IMR-90 (cell line): ENCODE data around the gene CHD9. TPM values are rescaled to one million over a fixed set of nuclear protein-coding genes. Genes with fewer than 3 reads are reported as not detected.

Source experiments
- ATAC-seq: fragments of 200-7000 bp; cut with Tn5 transposase; 2 replicates; pipeline ENCODE4 v1.9.1; 2020; ENCODE audit warnings: low read depth, mild to moderate bottlenecking, moderate library complexity
- BruUV-seq: library from RNA; stranded (reverse); fragments of 400-500 nt; replicated peaks from 2 replicates; lab custom pipeline; 2021; lab: Mats Ljungman, UMichigan
- CTCF ChIA-PET: fragments of 300-600 bp; formaldehyde crosslinking; extraction: SDS; loops from one replicate; lab custom pipeline; 2021; ENCODE audit warnings: antibody characterized with exemption; lab: Yijun Ruan, JAX
- POLR2A ChIA-PET: fragments of 300-600 bp; sonication (Branson Sonifier 250); formaldehyde crosslinking; loops from one replicate; lab custom pipeline; 2022; ENCODE audit warnings: antibody characterized with exemption; ENCODE audit not compliant: unreplicated experiment; lab: Charles Lee
- DNase-seq: peaks from one replicate; pipeline ENCODE4 v3.0.0; 2013
- H2AFZ ChIP-seq: replicated peaks from 2 replicates; pipeline ENCODE3; 2013; ENCODE audit warnings: low read length, mild to moderate bottlenecking; ENCODE audit not compliant: poor library complexity
- H2AK5ac ChIP-seq: 2 replicates; pipeline ENCODE4 v1.6.1; 2013; ENCODE audit warnings: low read depth, low read length, inconsistent platforms
- H2AK9ac ChIP-seq: replicated peaks from 2 replicates; pipeline ENCODE3; 2013; ENCODE audit warnings: mild to moderate bottlenecking, low read depth, low read length, moderate library complexity; ENCODE audit not compliant: poor library complexity
- H2BK120ac ChIP-seq: 2 replicates; pipeline ENCODE4 v1.6.1; 2013; ENCODE audit warnings: low read depth, low read length, inconsistent platforms
- H2BK15ac ChIP-seq: 3 replicates; pipeline ENCODE4 v1.6.1; 2013; ENCODE audit warnings: low read depth, low read length, inconsistent platforms
- H2BK20ac ChIP-seq: 2 replicates; pipeline ENCODE4 v1.6.1; 2013; ENCODE audit warnings: low read depth, mild to moderate bottlenecking, inconsistent platforms, low read length, moderate library complexity
- H2BK5ac ChIP-seq: 2 replicates; pipeline ENCODE4 v1.6.1; 2013; ENCODE audit warnings: mild to moderate bottlenecking, low read depth, low read length, inconsistent platforms; ENCODE audit not compliant: poor library complexity, severe bottlenecking
- H3K14ac ChIP-seq: replicated peaks from 2 replicates; pipeline ENCODE4 v1.6.1; 2013; ENCODE audit warnings: low read depth, low read length, inconsistent platforms
- H3K18ac ChIP-seq: 2 replicates; pipeline ENCODE4 v1.6.1; 2013; ENCODE audit warnings: low read depth, low read length, control low read depth
- H3K23ac ChIP-seq: 2 replicates; pipeline ENCODE4 v1.6.1; 2013; ENCODE audit warnings: low read depth, low read length, inconsistent platforms
- H3K27ac ChIP-seq: 2 replicates; pipeline ENCODE4 v1.5.1; 2013; ENCODE audit warnings: mild to moderate bottlenecking, control low read depth, low read length; ENCODE audit not compliant: insufficient read depth
- H3K27me3 ChIP-seq: 2 replicates; pipeline ENCODE4 v1.6.1; 2013; ENCODE audit warnings: low read length; ENCODE audit not compliant: control insufficient read depth, insufficient read depth
- H3K36me3 ChIP-seq: 2 replicates; pipeline ENCODE4 v1.6.1; 2013; ENCODE audit warnings: low read length, mixed read lengths; ENCODE audit not compliant: control insufficient read depth, insufficient read depth
- H3K4ac ChIP-seq: 2 replicates; pipeline ENCODE4 v1.6.1; 2013; ENCODE audit warnings: low read depth, low read length, inconsistent platforms
- H3K4me1 ChIP-seq: 2 replicates; pipeline ENCODE4 v1.6.1; 2013; ENCODE audit warnings: low read length, mixed read lengths; ENCODE audit not compliant: control insufficient read depth, insufficient read depth
- H3K4me2 ChIP-seq: 2 replicates; pipeline ENCODE4 v1.6.1; 2013; ENCODE audit warnings: low read depth, mild to moderate bottlenecking, control low read depth, low read length, moderate library complexity
- H3K4me3 ChIP-seq: 2 replicates; pipeline ENCODE4 v1.5.1; 2013; ENCODE audit warnings: low read depth, mild to moderate bottlenecking, control low read depth, low read length, moderate library complexity; ENCODE audit not compliant: insufficient read depth
- H3K56ac ChIP-seq: 2 replicates; pipeline ENCODE4 v1.6.1; 2013; ENCODE audit warnings: low read length, inconsistent platforms; ENCODE audit not compliant: insufficient read depth; ENCODE audit errors: extremely low read depth
- H3K79me1 ChIP-seq, 2 experiments: 2 replicates each; pipeline ENCODE4 v1.6.1; 2013; ENCODE audit warnings: low read length in 2 of 2, inconsistent platforms in 1 of 2, low read depth in 1 of 2
- H3K9ac ChIP-seq: 2 replicates; pipeline ENCODE4 v1.6.1; 2013; ENCODE audit warnings: low read depth, low read length, control low read depth
- H3K9me1 ChIP-seq: 2 replicates; pipeline ENCODE4 v1.6.1; 2013; ENCODE audit warnings: low read length, inconsistent platforms; ENCODE audit not compliant: insufficient read depth
- H3K9me3 ChIP-seq: 2 replicates; pipeline ENCODE4 v1.6.1; 2013; ENCODE audit warnings: low read length; ENCODE audit not compliant: control insufficient read depth, insufficient read depth
- H4K20me1 ChIP-seq: 2 replicates; pipeline ENCODE4 v1.6.1; 2013; ENCODE audit warnings: low read length, inconsistent platforms; ENCODE audit not compliant: insufficient read depth
- H4K5ac ChIP-seq: 2 replicates; pipeline ENCODE4 v1.6.1; 2013; ENCODE audit warnings: mild to moderate bottlenecking, low read depth, low read length, control low read depth
- H4K8ac ChIP-seq, 2 experiments: 2 replicates each; pipeline ENCODE4 v1.6.1; 2013; ENCODE audit warnings: low read depth in 2 of 2, low read length in 2 of 2, control low read depth in 1 of 2, inconsistent platforms in 1 of 2
- H4K91ac ChIP-seq: 2 replicates; pipeline ENCODE4 v1.6.1; 2013; ENCODE audit warnings: low read depth, low read length, inconsistent platforms; ENCODE audit not compliant: insufficient read depth
- BHLHE40 ChIP-seq: fragments of 150-350 bp; IDR thresholded peaks from 2 replicates; pipeline ENCODE4 v1.6.1; 2016; ENCODE audit warnings: mild to moderate bottlenecking, low read depth, low read length
- CEBPB ChIP-seq: IDR thresholded peaks from 2 replicates; pipeline ENCODE4 v1.6.1; 2012; ENCODE audit warnings: low read depth, low read length, improper control_type of control experiment
- CHD1 ChIP-seq: IDR thresholded peaks from 2 replicates; pipeline ENCODE4 v1.6.1; 2012; ENCODE audit warnings: low read depth, low read length, improper control_type of control experiment
- CTCF ChIP-seq: conservative IDR thresholded peaks from 2 replicates; pipeline ENCODE4 v1.5.1; 2012; ENCODE audit warnings: mild to moderate bottlenecking, low read depth, low read length, improper control_type of control experiment
- ELK1 ChIP-seq: fragments of 150-350 bp; IDR thresholded peaks from 2 replicates; pipeline ENCODE4 v1.6.1; 2016; ENCODE audit warnings: low read depth, mild to moderate bottlenecking, low read length, moderate library complexity, borderline replicate concordance
- FOS ChIP-seq: fragments of 150-350 bp; IDR thresholded peaks from 2 replicates; pipeline ENCODE4 v1.6.1; 2016; ENCODE audit warnings: low read depth, low read length
- MAFK ChIP-seq: IDR thresholded peaks from 2 replicates; pipeline ENCODE4 v1.6.1; 2012; ENCODE audit warnings: low read depth, low read length, improper control_type of control experiment
- MAZ ChIP-seq: IDR thresholded peaks from 2 replicates; pipeline ENCODE4 v1.6.1; 2012; ENCODE audit warnings: low read depth, mild to moderate bottlenecking, low read length, improper control_type of control experiment, moderate library complexity, borderline replicate concordance
- MXI1 ChIP-seq: IDR thresholded peaks from 2 replicates; pipeline ENCODE4 v1.6.1; 2012; ENCODE audit warnings: low read depth, mild to moderate bottlenecking, low read length, moderate library complexity, borderline replicate concordance
- NFE2L2 ChIP-seq: fragments of 150-350 bp; IDR thresholded peaks from 2 replicates; pipeline ENCODE4 v1.6.1; 2016; ENCODE audit warnings: low read depth, mild to moderate bottlenecking, low read length
- POLR2A ChIP-seq: IDR thresholded peaks from 2 replicates; pipeline ENCODE4 v1.6.1; 2012; ENCODE audit warnings: mild to moderate bottlenecking, low read depth, low read length
- RAD21 ChIP-seq: IDR thresholded peaks from 2 replicates; pipeline ENCODE4 v1.6.1; 2012; ENCODE audit warnings: low read length, improper control_type of control experiment
- RCOR1 ChIP-seq: IDR thresholded peaks from 2 replicates; pipeline ENCODE4 v1.6.1; 2012; ENCODE audit warnings: mild to moderate bottlenecking, low read length, improper control_type of control experiment; ENCODE audit not compliant: insufficient replicate concordance
- RFX5 ChIP-seq: IDR thresholded peaks from 2 replicates; pipeline ENCODE4 v1.8.0; 2012; ENCODE audit warnings: low read depth, mild to moderate bottlenecking, low read length, moderate library complexity
- SMC3 ChIP-seq: fragments of 150-350 bp; IDR thresholded peaks from 2 replicates; pipeline ENCODE4 v1.6.1; 2016; ENCODE audit warnings: low read depth, mild to moderate bottlenecking, antibody characterized with exemption, low read length, moderate library complexity
- WGBS, 2 experiments: methylation state at CpG; one replicate each; pipeline versions ENCODE4 v1.1.5 to v1.1.7; 2013; ENCODE audit warnings: missing lambda C conversion rate in 2 of 2; ENCODE audit not compliant: insufficient read length in 1 of 2; ENCODE audit errors: extremely low coverage in 2 of 2; 5-methylcytosine and 5-hydroxymethylcytosine counted together
- dilution Hi-C: fragments of 300-500 bp; cut with HindIII; formaldehyde crosslinking; loops from one replicate; pipeline ENCODE4 v1.14.3; 2018; ENCODE audit warnings: low sequenced_read_pairs; ENCODE audit not compliant: unreplicated experiment
- in situ Hi-C: fragments of 300-500 bp; cut with MboI; formaldehyde crosslinking; loops from 3 replicates; pipeline ENCODE4 v1.14.3; 2019; ENCODE audit warnings: low sequenced_read_pairs, inconsistent platforms, mixed read lengths
- intact Hi-C: fragments of 100-400 bp; cut with micrococcal nuclease; formaldehyde crosslinking; loops from 2 replicates; pipeline ENCODE4 v1.10.0; 2022
- polyA plus RNA-seq, 3 experiments: library from polyadenylated mRNA; depleted of rRNA; stranded (reverse); fragments of >200 nt; gene quantifications; 2 replicates each; pipeline ENCODE4 v1.2.3, GENCODE V29; 2012; ENCODE audit warnings: low replicate concordance in 1 of 3
- total RNA-seq: library from RNA; depleted of rRNA; stranded (reverse); fragments of >200 nt; gene quantifications from 2 replicates; pipeline ENCODE4 v1.2.3, GENCODE V29; 2012
- TF ChIP-seq, protein P1 (sequence below): fragments of 150-350 bp; IDR thresholded peaks from 2 replicates; pipeline ENCODE4 v1.6.1; 2017; ENCODE audit warnings: mild to moderate bottlenecking, antibody characterized with exemption, low read length, low read depth

Gene CHD9
- total and polyA plus RNA-seq, 2 of the 4 experiments (the other 2 are of a cell fraction), result 9.1 to 48.8 TPM

DNA sequence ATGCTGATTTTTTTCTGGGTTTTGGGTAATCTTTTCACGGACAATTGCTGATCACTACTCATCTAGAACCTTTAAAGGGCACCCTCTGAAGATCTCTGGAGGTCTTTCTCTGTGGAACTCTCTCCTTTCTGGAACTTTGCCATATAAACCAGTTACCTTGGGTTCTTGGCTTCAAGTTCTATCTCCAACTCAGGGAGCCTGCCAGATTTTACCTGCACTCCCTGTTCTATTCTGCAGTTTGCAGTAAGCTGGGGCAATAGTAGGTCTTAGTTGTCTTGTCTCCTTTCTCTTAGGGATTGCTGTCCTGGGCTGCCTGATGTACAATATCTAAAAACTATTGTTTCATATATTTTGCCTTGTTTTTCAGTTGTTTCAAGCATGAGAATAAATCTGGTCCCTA lies 120.3 kb downstream of the CHD9 start:
- Histone ChIP-seq H4K5ac (no peak overlapping the region), H3K14ac (no peak overlapping the region), H3K9ac (no peak overlapping the region), H2AK5ac (no peak overlapping the region), H3K4me1 (peaks cover 2% of the 10 kb centered on the region; the same call in 1 of the 2 replicates), H3K18ac (no peak overlapping the region), H3K23ac (no peak overlapping the region), H3K4ac (no peak overlapping the region), H2AK9ac (no peak overlapping the region), H4K8ac (no peak overlapping the region), H3K4me3 (no peak overlapping the region), H4K20me1 (peaks cover 9% of the 10 kb centered on the region), H3K79me1 (peaks cover 12 to 46% of the 10 kb centered on the region in 2 experiments), H3K27ac (no peak overlapping the region), H2BK15ac (no peak overlapping the region), H4K91ac (no peak overlapping the region), H2BK120ac (no peak overlapping the region), H3K36me3 (peaks cover 4% of the 10 kb centered on the region), H3K9me3 (no peaks in the 10 kb centered on the region), H3K27me3 (no peaks in the 10 kb centered on the region), H2BK20ac (no peak overlapping the region), H2BK5ac (no peak overlapping the region), H3K4me2 (no peak overlapping the region), H2AFZ (no peak overlapping the region), H3K9me1 (peaks cover 2% of the 10 kb centered on the region; the same call in 1 of the 2 replicates), H3K56ac (no peak overlapping the region)
- dilution Hi-C loops, result no loop called here
- in situ Hi-C loops, result no loop called here
- ChIA-PET CTCF (no interaction called here), POLR2A (no interaction called here)
- ATAC-seq, result no peak
- no TSS peak for BruUV-seq
- WGBS, 2 experiments, result no CpG with 5 or more reads among the region's 1 CpG
- TF ChIP-seq, protein P1, sequence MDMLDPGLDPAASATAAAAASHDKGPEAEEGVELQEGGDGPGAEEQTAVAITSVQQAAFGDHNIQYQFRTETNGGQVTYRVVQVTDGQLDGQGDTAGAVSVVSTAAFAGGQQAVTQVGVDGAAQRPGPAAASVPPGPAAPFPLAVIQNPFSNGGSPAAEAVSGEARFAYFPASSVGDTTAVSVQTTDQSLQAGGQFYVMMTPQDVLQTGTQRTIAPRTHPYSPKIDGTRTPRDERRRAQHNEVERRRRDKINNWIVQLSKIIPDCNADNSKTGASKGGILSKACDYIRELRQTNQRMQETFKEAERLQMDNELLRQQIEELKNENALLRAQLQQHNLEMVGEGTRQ, result no peak
- TF ChIP-seq CHD1 (no peak), NFE2L2 (no peak), RCOR1 (no peak), RFX5 (no peak), RAD21 (no peak), FOS (no peak), SMC3 (no peak), BHLHE40 (no peak), MXI1 (no peak), MAFK (no peak), ELK1 (no peak), CEBPB (no peak), MAZ (no peak), POLR2A (no peak), CTCF (no peak)
- no peak for DNase-seq
- intact Hi-C loops, result no loop called here
